Stimulated activated CD4-positive, alpha-beta T cell treated with anti-CD3 and anti-CD28 coated beads, Interleukin-4, amount 100 ng/mL, for 1 hour (primary cell): ENCODE data around the gene OR2F1.

Experiments
- DNase-seq: peaks from one replicate; pipeline ENCODE4 v3.0.0-alpha.2; 2020

The OR2F1 gene

GRCh38 chr7:143954544-143954943 is at the start of gene OR2F1:
TSS of gene OR2F1 (plus strand) at chr7:143954844. CDS start at chr7:143959971, 5,127 bp downstream.
- DNase-seq: no peak

- DNase-seq: no peak
Observed at GRCh38 chr7:143905509-143905908, 49.1 kb upstream of the OR2F1 start.

- DNase-seq: no peak
Observed at GRCh38 chr7:143906151-143906550, 48.5 kb upstream of the OR2F1 start.

DNA sequence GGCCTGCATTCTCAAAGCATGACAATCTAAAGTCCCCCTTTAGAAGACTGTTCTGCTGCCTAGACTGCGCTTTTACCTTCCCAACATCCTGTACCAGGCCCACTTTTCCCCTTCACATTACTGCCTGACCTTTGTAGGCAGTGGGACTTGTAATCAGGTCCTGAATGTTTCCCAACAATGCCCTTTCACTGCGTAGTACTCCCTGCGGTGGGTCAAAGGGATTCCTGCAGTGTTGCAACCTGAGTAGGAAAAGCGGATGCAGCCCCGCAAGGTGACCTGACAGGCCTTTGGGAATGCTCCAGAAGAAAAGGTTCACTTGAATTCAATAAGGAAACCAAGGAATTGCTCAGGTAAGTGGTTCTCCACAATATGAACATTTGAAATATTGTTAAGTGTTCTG is 47.7 kb upstream of the OR2F1 start:
- DNase-seq: no peak

DNA sequence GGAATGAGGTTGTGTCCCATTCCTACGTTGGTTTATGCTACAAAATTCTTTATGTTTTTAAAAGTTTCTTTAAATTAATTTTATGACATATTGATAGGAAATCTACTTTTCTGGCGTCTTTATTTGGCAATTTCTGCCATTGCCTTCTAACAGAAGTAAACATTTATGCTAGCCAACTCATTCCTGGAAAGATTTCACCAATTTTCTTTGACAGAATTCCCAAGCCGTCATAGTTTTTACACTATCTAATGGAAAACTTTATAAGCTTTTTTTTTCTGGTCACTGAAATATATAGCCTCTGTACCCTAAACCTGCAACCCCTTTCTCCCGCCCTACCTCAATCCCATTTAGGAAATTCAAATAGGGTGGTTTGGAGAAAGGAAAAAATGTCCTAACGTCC is 46.5 kb upstream of the OR2F1 start:
- no peak for DNase-seq

GRCh38 chr7:143909863-143910262 is 44.8 kb upstream of the OR2F1 start:
- no peak for DNase-seq

GRCh38 chr7:143910473-143911248 is 44.0 kb upstream of the OR2F1 start:
- DNase-seq: no peak

GRCh38 chr7:143913945-143914615 is 40.6 kb upstream of the OR2F1 start:
- no peak for DNase-seq

DNA sequence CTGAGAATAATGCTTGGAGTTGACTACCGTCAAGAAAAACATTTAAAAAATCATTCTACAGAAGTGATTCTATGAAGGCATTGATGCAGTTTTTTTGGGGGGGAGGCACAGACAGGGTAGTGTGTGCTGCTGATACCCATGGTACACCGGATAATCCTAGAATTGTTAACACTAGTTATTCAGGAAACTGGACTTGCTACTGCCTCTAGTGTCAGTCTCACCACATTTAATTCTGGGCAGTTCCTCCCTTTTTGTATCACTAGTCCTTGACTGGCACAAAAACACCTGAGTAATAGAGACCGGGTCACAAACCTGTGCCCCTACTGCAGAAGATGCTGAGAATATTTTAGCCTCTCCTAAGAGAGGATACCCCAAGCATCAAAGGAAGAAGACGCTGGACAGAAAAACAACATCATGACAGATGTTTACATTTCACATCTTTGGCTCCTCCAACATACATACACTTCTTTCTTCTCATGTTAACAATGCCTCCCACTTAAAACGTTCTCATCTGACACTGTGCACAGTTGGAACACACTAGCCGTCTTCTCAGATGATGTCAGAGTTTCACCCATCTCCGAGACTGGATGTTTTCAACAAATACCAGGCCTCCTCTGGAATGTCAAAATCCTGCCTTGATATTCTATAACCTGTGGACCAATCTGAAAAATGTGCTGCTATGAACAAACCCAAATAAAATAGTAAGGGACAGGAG is 39.5 kb upstream of the OR2F1 start:
- DNase-seq: no peak

DNA sequence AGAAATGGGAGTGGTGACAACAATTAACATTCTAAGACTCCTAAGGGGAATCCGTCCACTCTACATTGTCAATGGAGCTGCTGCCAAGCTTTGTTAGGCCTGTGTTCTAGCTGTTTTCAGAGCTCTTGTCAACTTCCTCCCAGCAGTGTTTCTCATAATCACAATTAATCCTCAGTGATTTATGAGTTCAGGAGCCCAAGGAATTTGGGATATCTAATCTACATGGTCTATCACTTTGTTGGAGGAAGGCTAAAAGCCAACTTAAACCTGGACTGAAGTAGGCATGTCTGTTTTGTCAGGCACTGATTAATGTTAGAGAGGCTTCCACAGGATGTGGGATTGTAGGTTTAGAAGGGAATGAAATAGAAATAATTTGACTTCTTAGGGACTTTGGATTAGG is 29.8 kb upstream of the OR2F1 start:
- DNase-seq: no peak

DNA sequence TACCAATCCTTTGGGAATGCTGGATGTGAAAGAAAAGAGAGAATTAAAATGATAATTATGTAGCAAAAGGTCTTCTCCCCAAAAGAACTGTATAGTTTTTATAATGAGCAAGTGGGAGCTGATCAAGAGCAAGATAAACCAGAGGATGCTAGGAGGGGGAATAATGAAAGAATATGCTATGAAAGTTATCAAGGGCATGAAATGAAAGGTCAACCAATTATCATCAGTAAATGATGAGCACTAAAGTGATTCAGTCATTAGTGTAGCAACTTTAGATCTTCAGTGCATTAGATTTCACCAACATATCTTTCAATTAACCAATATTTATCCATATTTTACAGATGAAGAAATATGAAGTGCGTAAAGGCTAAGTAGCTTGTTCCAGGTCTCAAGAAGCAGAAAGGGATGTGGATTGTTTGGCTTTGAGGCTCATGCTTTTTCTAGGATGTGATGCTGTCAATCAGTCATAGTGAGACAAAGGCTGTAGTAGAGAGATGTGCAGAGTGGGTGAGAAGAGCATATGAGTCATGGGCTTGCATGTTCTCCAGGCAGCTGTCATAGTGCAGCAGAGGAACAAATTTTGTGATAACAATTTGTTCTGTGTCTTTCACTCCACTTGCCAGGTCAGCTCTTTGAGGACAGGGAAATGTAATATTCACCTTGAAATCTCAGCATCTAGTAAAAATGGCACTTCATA is 25.3 kb upstream of the OR2F1 start:
- DNase-seq: no peak

DNA sequence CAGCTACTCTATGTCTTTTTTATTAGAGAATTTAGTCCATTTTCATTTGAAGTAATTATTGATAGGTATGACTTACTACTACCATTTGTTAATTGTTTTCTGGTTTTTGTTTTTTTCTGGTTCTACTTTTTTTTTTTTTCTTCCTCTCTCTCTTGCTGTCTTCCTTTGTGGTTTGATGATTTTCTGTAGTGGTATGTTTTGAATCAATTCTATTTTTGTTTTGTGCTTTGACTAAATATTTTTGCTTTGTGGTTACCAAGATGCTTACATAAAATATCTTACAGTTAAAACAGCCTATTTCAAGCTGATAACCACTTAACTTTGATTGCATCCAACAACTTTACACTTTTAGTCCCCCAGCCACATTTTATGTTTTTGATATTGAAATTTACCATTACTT is 22.9 kb upstream of the OR2F1 start:
- DNase-seq: no peak

DNA sequence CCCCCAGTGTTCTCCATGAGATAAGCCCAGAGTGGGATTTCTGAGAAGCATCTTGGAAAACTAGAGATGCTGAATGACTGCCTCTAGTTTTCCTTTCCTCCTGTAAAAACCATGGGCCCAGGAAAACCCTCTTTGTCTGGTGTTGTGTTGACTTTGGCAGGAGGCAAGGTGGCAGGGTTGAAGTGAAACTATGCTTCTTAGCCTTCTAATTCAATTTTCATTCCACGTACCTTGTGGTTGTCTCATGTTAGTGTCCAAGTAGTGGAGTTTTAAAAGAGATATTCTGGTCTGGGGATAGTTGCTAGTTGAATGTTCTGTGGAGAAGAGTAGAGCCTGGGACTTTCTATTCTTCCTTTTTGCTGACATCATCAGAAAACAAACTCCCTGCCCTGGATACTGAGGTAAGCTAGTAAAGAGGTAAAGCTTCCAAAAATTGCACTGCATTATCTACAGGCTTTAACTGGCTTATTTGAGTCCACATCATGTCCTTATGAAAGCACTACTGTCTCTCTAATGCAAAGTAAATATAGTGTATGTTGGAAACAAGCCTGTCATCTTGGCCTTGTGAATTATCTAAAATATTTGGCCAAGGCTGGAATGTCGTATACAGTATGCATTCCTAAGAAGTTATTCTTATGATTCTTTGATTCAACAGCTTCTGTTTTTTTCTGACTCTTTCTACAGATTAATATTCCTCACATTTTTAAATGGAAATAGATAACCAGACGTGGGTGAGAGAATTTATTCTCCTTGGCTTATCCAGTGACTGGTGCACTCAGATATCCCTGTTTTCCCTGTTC is 19.9 kb upstream of the OR2F1 start, which contains the start of gene OR2F2:
Gene OR2F2 (plus strand): TSS at position 708 of the 800 bp plus-strand sequence. CDS start 0 bp downstream, at position 708.
- no peak for DNase-seq

GRCh38 chr7:143936087-143937009 is 18.3 kb upstream of the OR2F1 start:
- no peak for DNase-seq

DNA sequence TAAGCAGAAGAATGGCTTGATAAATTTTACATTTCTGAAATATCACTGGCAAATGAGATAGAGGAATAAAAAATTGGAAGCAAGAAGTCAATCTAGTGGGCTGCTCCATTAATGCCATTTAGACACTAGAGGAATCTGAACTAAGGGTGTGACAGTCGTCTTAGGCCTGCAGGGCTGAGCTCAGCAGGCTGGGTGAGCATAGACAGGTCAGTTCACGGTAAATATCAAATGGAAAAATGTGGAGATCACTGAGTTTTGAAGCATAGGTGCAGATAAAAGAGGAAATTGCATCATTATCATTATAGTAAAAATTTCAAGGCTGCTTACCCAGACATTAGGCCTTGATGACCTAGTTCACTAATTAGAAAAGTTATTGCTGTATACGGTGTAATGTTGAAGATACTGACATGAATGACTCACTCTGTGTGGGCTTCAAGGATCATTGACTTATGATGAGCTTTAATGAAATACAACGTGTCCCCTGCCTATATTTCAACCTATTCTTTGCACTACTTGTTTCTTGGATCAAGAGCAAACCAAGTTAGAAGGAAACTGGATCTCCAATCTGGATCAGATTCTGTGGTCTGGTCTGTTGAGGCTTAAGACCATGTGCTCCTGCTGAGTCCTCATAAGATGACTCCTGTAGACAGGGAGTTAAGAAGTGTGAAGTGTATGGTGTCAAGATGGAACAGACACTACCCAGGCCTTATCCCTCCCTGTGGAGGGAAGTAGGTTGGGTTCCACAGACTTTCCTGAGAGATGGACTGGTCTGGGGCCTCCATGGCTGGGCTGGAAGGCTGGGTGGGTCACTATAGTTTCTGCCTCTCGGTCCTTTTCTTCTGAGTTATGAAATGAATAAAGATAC is 16.0 kb upstream of the OR2F1 start:
- DNase-seq: no peak

- no peak for DNase-seq
Observed at GRCh38 chr7:143945423-143945822, 9.2 kb upstream of the OR2F1 start.

DNA sequence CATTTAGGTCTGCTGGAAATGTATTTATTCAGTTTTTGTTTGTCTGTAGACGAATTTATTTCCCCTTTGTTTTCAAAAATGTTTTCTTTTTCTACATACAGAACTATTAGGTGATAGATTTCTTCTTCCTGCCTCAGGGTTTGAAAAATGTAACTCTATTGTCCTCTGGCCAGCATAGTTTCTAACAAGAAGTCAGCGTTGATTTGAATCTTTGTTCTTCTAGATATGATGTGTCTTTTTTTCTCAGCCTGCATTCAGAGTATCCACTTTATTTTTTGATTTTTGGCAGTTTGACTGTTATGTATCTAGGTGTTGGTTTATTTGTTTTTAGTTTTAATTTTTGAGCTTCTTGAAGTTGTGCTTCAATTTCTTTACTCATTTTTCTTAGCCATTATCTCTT is 7.5 kb upstream of the OR2F1 start:
- no peak for DNase-seq

GRCh38 chr7:143948733-143949132 is 5.9 kb upstream of the OR2F1 start:
- DNase-seq: no peak

GRCh38 chr7:143953421-143953820 is 1.2 kb upstream of the OR2F1 start:
- no peak for DNase-seq

DNA sequence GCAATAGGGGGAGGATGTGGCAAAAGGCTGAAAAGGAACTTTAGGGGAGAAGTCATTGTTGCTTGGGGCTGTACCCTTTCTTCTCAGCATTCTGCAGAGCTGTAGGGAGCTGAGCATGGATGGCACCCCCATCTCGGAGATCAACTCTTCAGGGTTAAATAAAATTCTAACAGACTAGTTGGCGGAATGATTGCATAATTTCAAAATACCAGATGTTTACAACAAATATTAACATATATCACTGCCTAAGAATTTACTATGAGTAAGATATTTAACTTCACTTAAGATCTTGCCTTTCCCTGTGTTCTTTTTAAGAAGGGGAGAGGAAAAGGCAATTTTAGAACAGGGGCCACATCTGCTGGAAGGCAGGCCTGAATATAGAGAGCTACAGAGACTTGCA is 509 bp upstream of the OR2F1 start:
- no peak for DNase-seq
